Left ventricle myocardium inferior (tissue), 1 donor: ENCODE results near the gene NDUFS6. TPM values are rescaled to one million over a fixed set of nuclear protein-coding genes. Genes with fewer than 3 reads are reported as not detected.

Experiments used
- DNase-seq: peaks from one replicate; pipeline ENCODE4 v3.0.0-alpha.2; 2020
- H3K27ac ChIP-seq: fragments of 200-600 bp; replicated peaks from 2 replicates; pipeline ENCODE4 v1.8.0; 2021
- H3K27me3 ChIP-seq: fragments of 200-600 bp; 2 replicates; pipeline ENCODE4 v1.8.0; 2021; ENCODE audit warnings: low read depth
- H3K36me3 ChIP-seq: fragments of 200-600 bp; 2 replicates; pipeline ENCODE4 v1.8.0; 2021
- H3K4me1 ChIP-seq: fragments of 200-600 bp; 2 replicates; pipeline ENCODE4 v1.8.0; 2021
- H3K4me3 ChIP-seq: fragments of 200-600 bp; 2 replicates; pipeline ENCODE4 v1.8.0; 2021; ENCODE audit warnings: mild to moderate bottlenecking, moderate library complexity
- H3K9me3 ChIP-seq: fragments of 200-600 bp; replicated peaks from 2 replicates; pipeline ENCODE4 v1.8.0; 2021
- intact Hi-C: fragments of 100-400 bp; cut with micrococcal nuclease; formaldehyde crosslinking; loops from one replicate; pipeline ENCODE4 v1.11.0; 2022
- total RNA-seq: library from RNA; stranded (reverse); fragmentation: NEBNext Ultra II Directional; extraction: Animal tissue kit (Norgen Biotek cat#: 25700); gene quantifications from one replicate; pipeline ENCODE4 v1.2.1, GENCODE V29; 2021
- TF ChIP-seq, protein P1 (sequence below): fragments of 200-600 bp; IDR thresholded peaks from 2 replicates; pipeline ENCODE4 v1.8.0; 2021; ENCODE audit warnings: antibody characterized with exemption, mild to moderate bottlenecking, borderline replicate concordance
- donor health status: DM: no; HTN: yes; CAD: no; lungs with severe emphysema.

Gene NDUFS6
- total RNA-seq, 1 donor from 2014 or later = 122 TPM

DNA sequence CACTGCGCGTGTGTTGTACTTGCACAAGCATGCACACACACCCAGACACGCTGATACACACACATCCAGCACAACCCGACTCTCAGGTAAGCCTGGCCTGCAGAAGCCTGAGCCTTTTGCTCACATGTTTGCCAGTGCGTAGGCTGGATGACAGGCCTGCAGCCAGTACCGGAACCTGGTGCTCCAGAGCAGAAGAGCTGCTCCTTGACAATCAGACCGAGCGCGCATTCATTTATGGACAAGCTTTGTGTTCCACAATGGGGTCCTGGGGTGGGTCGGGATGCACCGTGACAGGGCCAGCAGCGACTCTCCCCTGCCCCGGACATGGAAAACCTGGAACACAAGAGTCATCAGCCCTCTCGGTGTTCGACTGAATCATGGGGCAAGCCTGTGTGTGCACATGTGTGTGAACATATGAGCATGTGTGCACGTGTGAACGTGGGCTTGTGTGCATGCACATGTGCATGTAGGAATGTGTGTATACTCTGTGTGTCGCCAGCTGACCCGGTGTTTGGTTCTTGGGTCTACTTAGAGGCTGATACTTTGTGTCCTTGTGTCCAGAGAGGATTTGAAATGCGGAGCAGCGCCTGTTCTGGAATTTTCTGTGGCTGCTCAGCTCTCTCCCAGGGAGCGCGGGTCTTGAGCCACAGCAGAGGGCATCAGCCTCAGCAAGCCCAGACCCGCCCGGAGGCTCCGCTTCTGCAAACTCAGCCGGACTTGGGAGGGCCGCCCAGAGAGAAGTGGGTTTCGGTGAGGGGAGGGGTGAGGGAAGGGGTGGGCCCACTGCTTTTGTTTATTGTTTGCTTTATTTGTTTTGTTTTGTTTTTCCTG, 49.3 kb downstream of the NDUFS6 start:
- DNase-seq = no peak
- Histone ChIP-seq H3K27me3 (peaks cover 64% of the 10 kb centered on the region), H3K4me1 (peaks cover 9% of the 10 kb centered on the region), H3K36me3 (no peaks in the 10 kb centered on the region), H3K4me3 (no peak overlapping the region), H3K27ac (no peak overlapping the region), H3K9me3 (no peaks in the 10 kb centered on the region)
- intact Hi-C loops = no loop called here
- TF ChIP-seq, protein P1, sequence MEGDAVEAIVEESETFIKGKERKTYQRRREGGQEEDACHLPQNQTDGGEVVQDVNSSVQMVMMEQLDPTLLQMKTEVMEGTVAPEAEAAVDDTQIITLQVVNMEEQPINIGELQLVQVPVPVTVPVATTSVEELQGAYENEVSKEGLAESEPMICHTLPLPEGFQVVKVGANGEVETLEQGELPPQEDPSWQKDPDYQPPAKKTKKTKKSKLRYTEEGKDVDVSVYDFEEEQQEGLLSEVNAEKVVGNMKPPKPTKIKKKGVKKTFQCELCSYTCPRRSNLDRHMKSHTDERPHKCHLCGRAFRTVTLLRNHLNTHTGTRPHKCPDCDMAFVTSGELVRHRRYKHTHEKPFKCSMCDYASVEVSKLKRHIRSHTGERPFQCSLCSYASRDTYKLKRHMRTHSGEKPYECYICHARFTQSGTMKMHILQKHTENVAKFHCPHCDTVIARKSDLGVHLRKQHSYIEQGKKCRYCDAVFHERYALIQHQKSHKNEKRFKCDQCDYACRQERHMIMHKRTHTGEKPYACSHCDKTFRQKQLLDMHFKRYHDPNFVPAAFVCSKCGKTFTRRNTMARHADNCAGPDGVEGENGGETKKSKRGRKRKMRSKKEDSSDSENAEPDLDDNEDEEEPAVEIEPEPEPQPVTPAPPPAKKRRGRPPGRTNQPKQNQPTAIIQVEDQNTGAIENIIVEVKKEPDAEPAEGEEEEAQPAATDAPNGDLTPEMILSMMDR = no peak

DNA sequence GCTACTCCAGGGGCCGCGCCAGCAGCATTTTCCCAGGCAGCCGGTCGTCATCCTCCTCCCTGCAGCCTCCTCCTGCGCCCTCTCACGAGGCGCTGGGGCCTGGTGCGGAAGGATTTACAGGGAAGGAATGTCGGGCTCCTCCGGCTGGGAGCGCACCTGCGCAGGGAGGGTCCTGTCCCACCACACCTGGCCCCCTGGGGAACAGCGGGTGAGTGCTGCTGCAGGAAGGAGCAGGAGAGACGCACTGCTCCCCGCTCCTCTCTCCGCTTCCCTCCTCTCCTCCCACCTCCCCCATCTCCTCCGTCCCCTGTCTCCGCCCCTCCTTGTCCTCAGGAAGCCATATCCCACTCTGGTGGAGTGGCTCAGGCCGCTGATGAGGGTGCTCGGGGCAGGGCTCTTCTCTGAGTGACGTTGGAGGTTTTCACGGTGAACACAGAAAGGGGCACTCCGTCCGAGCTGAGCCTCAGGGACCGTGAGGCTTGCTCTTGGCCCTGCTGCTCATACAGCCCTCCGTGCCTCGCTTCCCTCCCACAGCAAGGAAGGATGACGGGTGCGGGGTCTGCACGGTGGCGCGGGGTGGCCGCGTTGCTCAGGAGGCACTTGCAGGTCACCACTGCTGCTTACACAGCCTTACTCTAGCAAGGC, 50.2 kb downstream of the NDUFS6 start:
- TF ChIP-seq, protein P1 = no peak
- intact Hi-C loops = no loop called here
- Histone ChIP-seq H3K9me3 (no peaks in the 10 kb centered on the region), H3K4me1 (peaks cover 9% of the 10 kb centered on the region), H3K4me3 (no peak overlapping the region), H3K27me3 (peaks cover 68% of the 10 kb centered on the region), H3K36me3 (no peaks in the 10 kb centered on the region), H3K27ac (no peak overlapping the region)
- DNase-seq = no peak

DNA sequence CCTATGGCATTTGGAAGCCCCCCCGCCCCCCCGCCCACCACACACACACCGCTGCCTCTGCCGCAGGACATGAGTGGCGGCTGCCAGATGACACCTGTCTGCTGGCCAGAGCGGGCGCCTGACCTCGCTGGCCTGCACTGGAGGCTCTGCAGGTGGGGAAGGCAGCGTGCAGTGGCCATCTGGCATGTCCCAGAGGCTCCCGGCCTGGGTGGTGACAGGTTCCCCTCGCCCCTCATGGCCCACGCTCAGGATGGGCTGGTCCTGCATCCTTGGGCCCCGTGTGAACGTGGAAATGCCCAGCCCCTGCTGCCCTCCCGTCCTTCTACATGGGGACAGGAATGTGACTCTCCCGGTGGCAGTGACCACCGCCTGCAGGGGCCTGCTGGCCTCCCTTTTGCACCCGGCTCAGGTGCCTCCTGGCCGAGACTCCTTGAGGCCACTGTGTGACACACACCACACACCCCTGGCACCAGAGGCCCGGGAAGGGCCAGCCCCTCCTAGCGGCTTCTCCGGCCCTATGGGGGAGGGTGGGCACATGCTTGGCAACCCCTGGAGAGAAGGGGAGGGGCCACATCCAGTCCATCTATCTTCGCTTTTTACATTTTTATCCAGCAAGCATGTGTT, 51.2 kb downstream of the NDUFS6 start:
- Histone ChIP-seq H3K9me3 (no peaks in the 10 kb centered on the region), H3K4me3 (no peak overlapping the region), H3K27me3 (peaks cover 68% of the 10 kb centered on the region), H3K4me1 (peaks cover 9% of the 10 kb centered on the region), H3K36me3 (no peaks in the 10 kb centered on the region), H3K27ac (no peak overlapping the region)
- intact Hi-C loops = no loop called here
- TF ChIP-seq, protein P1 = no peak
- no peak for DNase-seq

DNA sequence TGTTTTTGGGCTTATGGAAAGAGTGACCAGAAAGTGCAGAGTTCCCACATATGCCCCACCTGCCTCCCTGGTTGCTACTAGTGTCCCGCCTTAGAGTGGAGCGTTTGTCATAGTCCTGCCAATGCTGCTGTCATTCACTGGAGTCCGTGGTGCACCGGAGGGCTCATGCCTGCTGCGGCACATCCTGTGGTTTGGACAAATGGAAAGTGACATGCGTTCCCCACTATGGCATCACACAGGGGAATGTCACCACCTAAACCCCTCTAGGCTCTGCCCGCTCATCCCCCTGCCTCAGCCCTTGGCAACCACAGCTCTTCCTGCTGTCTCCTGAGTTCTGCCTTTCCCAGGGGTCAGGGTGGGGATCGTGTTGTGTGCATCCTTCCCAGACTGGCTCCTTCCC, 52.3 kb downstream of the NDUFS6 start:
- H3K4me3 ChIP-seq = no peak overlapping the region
- DNase-seq = no peak
- no peaks in the 10 kb centered on the region for H3K9me3 ChIP-seq
- intact Hi-C loops = no loop called here
- H3K27me3 ChIP-seq = peaks cover 64% of the 10 kb centered on the region
- no peak overlapping the region for H3K27ac ChIP-seq
- TF ChIP-seq, protein P1 = no peak
- no peaks in the 10 kb centered on the region for H3K36me3 ChIP-seq
- peaks cover 9% of the 10 kb centered on the region for H3K4me1 ChIP-seq

DNA sequence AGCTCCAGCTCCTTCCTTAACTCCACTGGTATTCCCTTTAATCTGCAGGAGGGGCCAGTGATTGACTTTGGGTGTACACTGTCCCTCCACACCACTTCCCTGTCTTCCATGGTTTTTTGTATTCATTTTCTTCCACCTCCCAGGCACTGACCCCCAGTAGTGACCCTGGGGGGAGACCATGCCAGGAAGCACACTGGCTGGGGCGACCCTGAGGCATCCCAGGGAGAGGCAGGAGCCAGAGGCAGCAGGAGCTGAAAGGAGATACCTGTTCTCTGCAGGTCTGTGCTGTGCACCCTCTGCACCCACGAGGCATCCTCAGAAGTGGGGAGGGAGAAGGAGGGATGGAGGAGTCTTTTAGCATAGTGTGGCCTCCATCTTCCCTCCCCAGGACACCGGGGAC, 53.9 kb downstream of the NDUFS6 start:
- no peak for DNase-seq
- intact Hi-C loops = no loop called here
- TF ChIP-seq, protein P1 = no peak

More for the DNA sequence above, 53.9 kb downstream of the NDUFS6 start:
- Histone ChIP-seq H3K27me3 (peaks cover 55% of the 10 kb centered on the region), H3K4me3 (no peak overlapping the region), H3K27ac (no peak overlapping the region), H3K4me1 (peaks cover 10% of the 10 kb centered on the region), H3K36me3 (no peaks in the 10 kb centered on the region), H3K9me3 (no peaks in the 10 kb centered on the region)
